ENCODE results near the gene UBA7.

DNA sequence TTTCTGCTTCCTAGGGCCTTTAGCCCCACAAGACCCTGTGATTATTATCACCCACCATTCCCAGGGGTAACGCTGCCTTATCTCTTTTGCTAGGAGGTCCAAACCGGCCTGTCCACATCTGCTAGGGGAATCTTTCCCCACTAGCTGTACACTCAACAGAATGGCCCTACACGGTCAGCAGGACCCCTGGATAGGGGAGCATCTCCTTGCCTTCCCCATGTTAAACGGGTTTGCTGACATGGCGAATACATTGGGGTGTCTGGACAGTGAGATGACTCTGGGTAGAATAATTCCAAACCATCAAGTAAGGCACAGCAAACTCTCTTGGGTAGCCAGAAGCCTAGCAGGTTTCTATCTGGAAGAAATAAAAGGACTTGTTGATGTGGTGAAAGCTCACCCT, 41.9 kb upstream of the UBA7 start:
- TF ChIP-seq CTCF (CRISPR knock-in tag; IDR thresholded peaks at IDR 0.05) (no peak), TAF1 (CRISPR knock-in tag; IDR thresholded peaks at IDR 0.05) (no peak), KLF16 (CRISPR knock-in tag; IDR thresholded peaks at IDR 0.05) (no peak), NFIC (IDR thresholded peaks at IDR 0.05; ENCODE audit: low read length) (no peak), RAD51 (IDR thresholded peaks at IDR 0.05; ENCODE audit: borderline replicate concordance) (no peak), EZH2 (conservative IDR thresholded peaks at IDR 0.05; ENCODE audit: low read depth, low read length) (no peak), HDAC2 (CRISPR knock-in tag; IDR thresholded peaks at IDR 0.05) (no peak), ZKSCAN1 (IDR thresholded peaks at IDR 0.05; ENCODE audit: low read length) (no peak), TCF7L2 (IDR thresholded peaks at IDR 0.05; ENCODE audit: low read depth, low read length) (no peak), SRSF4 (IDR thresholded peaks at IDR 0.05; ENCODE audit: low read depth, low read length, poor library complexity, severe bottlenecking) (no peak), TOE1 (CRISPR knock-in tag; IDR thresholded peaks at IDR 0.05) (no peak), ZNF704 (CRISPR knock-in tag; IDR thresholded peaks at IDR 0.05; ENCODE audit: borderline replicate concordance) (no peak)
- TF ChIP-seq, protein P1, sequence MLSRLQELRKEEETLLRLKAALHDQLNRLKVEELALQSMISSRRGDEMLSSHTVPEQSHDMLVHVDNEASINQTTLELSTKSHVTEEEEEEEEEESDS (CRISPR knock-in tag; IDR thresholded peaks at IDR 0.05; ENCODE audit: borderline replicate concordance): no peak

All from HepG2 (cell line).